HCT116 (cell line): ENCODE results near the gene MRPL42. TPM values are rescaled to one million over a fixed set of nuclear protein-coding genes. Genes with fewer than 3 reads are reported as not detected.

Experiments used
- EGR1 ChIP-seq: IDR thresholded peaks from 2 replicates; pipeline ENCODE4 v1.6.1; 2012; ENCODE audit warnings: low read depth
- EZH2 ChIP-seq: fragments of 200-600 bp; sonication (generic); IDR thresholded peaks from 2 replicates; pipeline ENCODE4 v1.6.1; 2017; ENCODE audit warnings: antibody characterized with exemption, mixed run types
- EZH2phosphoT487 ChIP-seq: fragments of 200-600 bp; IDR thresholded peaks from 2 replicates; pipeline ENCODE4 v1.6.1; 2018; ENCODE audit warnings: antibody characterized with exemption, borderline replicate concordance
- POLR2AphosphoS5 ChIP-seq: IDR thresholded peaks from 2 replicates; pipeline ENCODE4 v1.6.1; 2011; ENCODE audit warnings: mild to moderate bottlenecking, low read depth, low read length, moderate library complexity
- SP1 ChIP-seq: IDR thresholded peaks from 2 replicates; pipeline ENCODE4 v1.6.1; 2012; ENCODE audit warnings: low read depth
- SRF ChIP-seq: IDR thresholded peaks from 2 replicates; pipeline ENCODE4 v1.6.1; 2012; ENCODE audit warnings: low read depth
- TCF7L2 ChIP-seq: IDR thresholded peaks from 2 replicates; pipeline ENCODE4 v1.7.0; 2011; ENCODE audit warnings: borderline replicate concordance, inconsistent platforms; ENCODE audit not compliant: insufficient read depth, insufficient read length; ENCODE audit errors: extremely low read depth
- ZNF274 ChIP-seq: fragments of 200-500 bp; sonication (Bioruptor generic); IDR thresholded peaks from 2 replicates; pipeline ENCODE4 v1.6.1; 2014; ENCODE audit warnings: mild to moderate bottlenecking, low read depth, low read length, inconsistent platforms
- total RNA-seq: library from RNA; stranded (reverse); gene quantifications from one replicate; pipeline ENCODE4 v1.2.1, GENCODE V29; 2021; ENCODE audit not compliant: unreplicated experiment
- TF ChIP-seq, protein P1 (sequence below): IDR thresholded peaks from 2 replicates; pipeline ENCODE4 v1.6.1; 2012
- TF ChIP-seq, protein P2 (sequence below): IDR thresholded peaks from 2 replicates; pipeline ENCODE4 v1.6.1; 2012; ENCODE audit warnings: low read depth

MRPL42 gene
- total RNA-seq, 1 experiment from 2014 or later, result 120 TPM

GRCh38 chr12:93441617-93442410 lies 25.5 kb upstream of the MRPL42 start, which contains the start of gene UBE2N (continued):
- TF ChIP-seq, protein P1, sequence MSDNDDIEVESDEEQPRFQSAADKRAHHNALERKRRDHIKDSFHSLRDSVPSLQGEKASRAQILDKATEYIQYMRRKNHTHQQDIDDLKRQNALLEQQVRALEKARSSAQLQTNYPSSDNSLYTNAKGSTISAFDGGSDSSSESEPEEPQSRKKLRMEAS, result peak; percentile 92
- TF ChIP-seq ZNF274 (no peak), SP1 (peak; percentile 63), EZH2 (no peak), EGR1 (peak; percentile 18; the same call in 1 of the 2 replicates), SRF (no peak; the same call in 1 of the 2 replicates), EZH2phosphoT487 (no peak), TCF7L2 (peak; percentile 50), POLR2AphosphoS5 (peak; percentile 93)
- TF ChIP-seq, protein P2, sequence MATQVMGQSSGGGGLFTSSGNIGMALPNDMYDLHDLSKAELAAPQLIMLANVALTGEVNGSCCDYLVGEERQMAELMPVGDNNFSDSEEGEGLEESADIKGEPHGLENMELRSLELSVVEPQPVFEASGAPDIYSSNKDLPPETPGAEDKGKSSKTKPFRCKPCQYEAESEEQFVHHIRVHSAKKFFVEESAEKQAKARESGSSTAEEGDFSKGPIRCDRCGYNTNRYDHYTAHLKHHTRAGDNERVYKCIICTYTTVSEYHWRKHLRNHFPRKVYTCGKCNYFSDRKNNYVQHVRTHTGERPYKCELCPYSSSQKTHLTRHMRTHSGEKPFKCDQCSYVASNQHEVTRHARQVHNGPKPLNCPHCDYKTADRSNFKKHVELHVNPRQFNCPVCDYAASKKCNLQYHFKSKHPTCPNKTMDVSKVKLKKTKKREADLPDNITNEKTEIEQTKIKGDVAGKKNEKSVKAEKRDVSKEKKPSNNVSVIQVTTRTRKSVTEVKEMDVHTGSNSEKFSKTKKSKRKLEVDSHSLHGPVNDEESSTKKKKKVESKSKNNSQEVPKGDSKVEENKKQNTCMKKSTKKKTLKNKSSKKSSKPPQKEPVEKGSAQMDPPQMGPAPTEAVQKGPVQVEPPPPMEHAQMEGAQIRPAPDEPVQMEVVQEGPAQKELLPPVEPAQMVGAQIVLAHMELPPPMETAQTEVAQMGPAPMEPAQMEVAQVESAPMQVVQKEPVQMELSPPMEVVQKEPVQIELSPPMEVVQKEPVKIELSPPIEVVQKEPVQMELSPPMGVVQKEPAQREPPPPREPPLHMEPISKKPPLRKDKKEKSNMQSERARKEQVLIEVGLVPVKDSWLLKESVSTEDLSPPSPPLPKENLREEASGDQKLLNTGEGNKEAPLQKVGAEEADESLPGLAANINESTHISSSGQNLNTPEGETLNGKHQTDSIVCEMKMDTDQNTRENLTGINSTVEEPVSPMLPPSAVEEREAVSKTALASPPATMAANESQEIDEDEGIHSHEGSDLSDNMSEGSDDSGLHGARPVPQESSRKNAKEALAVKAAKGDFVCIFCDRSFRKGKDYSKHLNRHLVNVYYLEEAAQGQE, result no peak
